Pulmonary artery endothelial cell (primary cell): Measurements from ENCODE around the gene B3GALT6. TPM values are rescaled to one million over a fixed set of nuclear protein-coding genes. Genes with fewer than 3 reads are reported as not detected.

Experiments
- DNase-seq: peaks from one replicate; pipeline ENCODE4 v3.0.0-alpha.2; 2011; ENCODE audit warnings: low read depth, low spot score
- total RNA-seq: library from RNA; depleted of rRNA; stranded (reverse); fragments of >200 nt; gene quantifications from 2 replicates; pipeline ENCODE4 v1.2.3, GENCODE V29; 2014

Gene B3GALT6
- total RNA-seq, 1 donor from 2014 or later: 31.5 TPM

DNA sequence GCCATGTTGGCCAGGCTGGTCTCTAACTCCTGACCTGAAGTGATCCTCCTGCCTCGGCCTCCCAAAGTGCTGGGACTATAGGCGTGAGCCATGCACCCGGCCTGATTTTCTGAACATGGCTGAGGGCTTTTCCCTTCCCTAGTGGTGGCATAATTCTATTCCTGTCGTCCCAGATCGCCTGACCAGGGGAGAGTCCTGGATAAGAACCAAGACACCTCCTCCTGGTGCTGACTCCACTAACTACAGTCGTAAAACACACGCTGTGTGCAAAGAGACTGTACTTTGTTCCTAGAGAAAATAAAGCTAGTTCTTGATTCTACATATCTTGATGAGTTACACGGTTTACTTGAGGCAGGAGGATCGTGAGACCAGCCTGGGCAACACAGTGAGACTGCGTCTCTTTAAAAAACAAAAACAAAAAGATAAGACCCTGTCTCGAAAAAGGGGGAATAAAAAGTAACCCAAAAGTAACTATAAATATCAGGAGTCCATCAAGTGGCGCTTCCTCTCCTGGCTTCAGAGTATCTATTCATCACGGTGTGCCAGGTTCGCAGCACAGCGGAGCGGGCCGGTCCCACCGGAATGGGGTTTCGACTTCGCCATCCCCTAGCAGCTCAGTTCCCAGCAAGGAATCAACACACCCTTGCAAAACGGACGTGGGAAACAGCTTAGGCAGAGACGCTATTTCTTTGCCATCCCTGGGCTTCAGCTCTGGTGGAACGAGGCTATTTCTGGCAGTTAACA lies 1.2 kb upstream of the B3GALT6 start:
- peak; percentile 30 for DNase-seq

DNA sequence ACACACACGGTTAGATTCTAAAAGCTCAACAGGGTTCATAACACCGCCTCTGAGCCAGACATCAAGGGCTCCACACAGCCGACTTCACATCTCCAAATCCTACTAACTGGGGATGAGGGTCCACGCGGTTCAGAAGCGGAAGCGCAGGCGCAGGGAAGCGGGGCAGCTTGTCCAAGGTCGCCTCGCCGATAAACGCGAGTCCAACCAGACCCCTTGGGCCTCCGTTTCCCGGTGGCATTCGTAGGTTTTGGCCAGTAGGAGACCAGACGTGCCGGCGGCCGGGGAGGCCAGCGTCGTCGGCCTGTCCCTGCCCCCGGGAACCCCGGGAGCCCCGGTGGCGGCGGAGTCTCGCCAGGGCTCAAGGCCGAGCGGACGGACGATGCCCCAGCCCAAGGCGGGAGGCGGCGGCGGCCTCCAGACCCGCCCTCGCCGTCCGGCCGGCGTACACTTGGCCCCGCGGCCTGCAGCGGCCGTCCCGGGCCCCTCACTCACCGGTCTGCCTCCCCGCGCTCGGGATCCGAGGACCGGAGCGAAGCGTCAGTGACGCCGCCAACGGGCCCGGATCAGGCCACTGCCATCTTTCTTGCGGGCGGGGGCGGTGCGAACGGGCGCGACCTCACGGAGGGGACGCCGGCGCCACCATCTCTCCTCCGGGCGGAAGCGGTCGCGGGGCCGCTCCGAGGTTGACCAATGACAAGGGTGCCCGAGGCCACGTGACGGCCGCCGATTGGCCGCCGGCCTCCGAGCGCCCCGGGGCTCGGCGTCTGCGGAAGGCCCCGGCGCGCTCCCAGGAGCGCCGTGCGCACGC lies 433 bp upstream of the B3GALT6 start, which contains the start of gene SDF4:
TSS of gene SDF4 (minus strand) at position 602 of the 808 bp plus-strand sequence. CDS start 3,229 bp downstream, outside the sequence.
- peak; percentile 82 for DNase-seq

DNA sequence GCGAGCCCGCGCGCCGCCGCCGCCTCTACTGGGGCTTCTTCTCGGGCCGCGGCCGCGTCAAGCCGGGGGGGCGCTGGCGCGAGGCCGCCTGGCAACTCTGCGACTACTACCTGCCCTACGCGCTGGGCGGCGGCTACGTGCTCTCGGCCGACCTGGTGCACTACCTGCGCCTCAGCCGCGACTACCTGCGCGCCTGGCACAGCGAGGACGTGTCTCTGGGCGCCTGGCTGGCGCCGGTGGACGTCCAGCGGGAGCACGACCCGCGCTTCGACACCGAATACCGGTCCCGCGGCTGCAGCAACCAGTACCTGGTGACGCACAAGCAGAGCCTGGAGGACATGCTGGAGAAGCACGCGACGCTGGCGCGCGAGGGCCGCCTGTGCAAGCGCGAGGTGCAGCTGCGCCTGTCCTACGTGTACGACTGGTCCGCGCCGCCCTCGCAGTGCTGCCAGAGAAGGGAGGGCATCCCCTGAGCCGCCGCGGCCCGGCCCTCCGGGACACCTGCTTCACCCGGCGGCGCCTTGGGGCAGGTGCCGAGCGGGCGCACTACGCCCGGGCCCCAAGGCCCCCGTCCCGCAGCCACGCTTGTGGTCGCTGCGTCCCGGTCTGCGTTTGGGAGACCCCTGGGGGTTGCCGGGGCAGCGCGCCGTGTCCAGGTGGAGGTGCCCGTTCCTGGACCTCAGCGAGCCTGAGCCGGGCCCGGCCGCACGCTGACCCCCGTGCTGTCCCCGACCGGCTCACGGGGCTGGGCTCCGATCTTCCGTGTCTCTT lies 944 bp downstream of the B3GALT6 start:
- DNase-seq: no peak

DNA sequence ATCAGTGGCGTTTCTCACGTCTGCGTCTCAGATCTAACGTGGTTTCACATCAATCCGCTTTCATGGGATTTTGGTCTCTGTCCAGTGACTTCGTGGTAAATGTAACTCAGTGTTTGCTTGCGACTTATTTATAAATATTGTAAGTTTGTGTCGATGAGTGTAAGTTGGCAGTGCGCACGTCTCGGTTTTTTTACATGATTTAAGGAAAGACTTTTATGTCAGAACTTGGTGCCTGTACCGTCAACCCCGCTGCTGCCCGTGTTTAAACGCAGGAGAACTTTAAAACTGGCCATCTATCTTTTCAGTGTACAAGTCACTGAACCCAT lies 1.5 kb downstream of the B3GALT6 start:
- DNase-seq: no peak

DNA sequence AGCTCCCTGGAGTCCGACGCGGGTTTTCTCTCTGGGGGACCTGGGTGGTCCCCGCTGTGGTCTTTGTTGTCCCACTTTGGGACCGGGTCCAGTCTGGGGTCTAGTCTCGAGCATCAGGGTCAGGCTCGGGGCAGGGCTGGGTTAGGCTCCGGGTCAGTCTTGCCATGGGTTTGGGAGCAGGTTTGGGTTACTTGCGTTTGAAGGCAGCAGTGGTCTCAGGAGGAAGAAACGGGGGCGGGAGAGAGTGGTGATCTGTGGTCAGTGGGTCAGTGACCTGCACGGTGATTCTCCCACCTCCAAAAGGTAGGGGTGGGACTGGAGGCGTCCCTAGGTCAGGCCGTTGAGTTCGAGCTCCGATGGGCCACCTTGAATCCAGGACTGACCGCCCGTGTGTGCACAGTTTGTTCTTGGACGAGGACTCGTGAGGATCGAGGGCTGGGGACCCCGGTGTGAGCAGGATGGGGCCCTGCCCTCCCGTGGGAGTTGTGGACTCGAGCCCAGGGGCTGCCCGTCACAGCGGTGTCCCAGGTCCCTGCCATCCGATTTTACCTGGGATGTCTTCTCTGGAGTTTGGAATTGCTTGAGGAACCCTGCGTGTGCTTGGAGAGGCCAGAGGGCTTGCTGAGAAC lies 2.3 kb downstream of the B3GALT6 start:
- no peak for DNase-seq

DNA sequence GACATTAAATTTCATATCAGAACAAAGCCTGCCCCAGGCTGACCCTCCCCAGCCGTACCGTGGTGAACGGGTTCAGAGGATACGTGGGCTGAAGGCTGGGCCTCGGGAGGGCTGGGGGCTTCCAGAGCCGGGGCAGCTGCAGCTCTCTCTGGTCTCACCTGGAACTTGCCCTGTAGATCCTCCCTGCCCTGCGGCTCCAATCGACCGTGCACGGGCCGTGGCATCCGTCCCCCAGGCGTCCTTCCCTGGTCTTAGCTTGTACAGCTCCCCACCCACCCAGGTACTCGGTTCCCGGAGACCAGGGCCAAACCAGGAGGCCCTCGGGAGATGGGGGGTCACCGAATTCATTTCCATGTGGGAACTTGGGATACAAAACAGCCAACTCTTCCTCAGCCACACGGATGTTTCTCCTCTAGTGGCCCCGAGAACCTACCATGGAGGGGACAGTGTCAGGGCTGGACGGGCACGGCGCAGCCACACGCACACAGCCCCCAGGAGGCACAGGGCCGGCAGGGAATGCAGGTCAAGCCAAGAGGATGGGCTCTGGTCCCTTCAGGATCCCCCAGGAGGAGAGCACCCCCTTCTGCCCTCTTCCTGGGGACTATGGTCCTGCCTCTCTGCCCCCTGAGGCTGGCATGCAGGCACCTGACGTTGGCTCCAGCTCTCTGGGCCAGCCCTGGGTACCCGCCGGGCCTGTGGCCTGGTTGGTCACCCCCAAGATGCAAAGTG lies 3.1 kb downstream of the B3GALT6 start:
- DNase-seq: no peak

DNA sequence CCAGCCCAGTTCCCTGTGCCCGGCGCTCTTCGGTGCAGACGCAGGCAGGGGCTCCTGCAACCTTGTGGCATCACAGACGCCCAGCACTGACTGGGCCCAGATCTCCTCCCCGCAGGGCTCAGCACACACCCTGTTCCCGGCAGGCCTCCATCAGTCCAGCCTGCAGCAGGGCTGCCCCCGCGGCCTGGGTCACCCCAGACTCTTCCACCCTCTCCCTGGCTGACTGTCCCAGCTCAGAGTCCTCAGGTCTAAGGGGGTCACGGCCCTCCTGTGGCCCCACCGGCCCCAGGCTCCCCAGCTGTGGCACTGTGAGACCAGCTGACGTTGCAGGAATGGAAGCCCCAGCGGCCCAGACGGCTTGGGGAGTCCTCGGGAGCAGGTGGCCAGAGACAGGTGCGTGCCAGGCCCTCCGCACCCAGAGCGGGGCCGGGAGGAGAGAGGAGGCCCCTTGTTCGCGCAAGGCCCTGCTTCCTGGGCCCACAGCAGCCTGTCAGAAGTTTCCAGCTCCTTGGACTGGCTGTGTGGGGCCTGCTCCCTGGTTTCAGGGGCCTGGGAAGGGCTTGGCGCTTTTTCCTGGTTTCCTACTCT lies 4.2 kb downstream of the B3GALT6 start:
- no peak for DNase-seq

DNA sequence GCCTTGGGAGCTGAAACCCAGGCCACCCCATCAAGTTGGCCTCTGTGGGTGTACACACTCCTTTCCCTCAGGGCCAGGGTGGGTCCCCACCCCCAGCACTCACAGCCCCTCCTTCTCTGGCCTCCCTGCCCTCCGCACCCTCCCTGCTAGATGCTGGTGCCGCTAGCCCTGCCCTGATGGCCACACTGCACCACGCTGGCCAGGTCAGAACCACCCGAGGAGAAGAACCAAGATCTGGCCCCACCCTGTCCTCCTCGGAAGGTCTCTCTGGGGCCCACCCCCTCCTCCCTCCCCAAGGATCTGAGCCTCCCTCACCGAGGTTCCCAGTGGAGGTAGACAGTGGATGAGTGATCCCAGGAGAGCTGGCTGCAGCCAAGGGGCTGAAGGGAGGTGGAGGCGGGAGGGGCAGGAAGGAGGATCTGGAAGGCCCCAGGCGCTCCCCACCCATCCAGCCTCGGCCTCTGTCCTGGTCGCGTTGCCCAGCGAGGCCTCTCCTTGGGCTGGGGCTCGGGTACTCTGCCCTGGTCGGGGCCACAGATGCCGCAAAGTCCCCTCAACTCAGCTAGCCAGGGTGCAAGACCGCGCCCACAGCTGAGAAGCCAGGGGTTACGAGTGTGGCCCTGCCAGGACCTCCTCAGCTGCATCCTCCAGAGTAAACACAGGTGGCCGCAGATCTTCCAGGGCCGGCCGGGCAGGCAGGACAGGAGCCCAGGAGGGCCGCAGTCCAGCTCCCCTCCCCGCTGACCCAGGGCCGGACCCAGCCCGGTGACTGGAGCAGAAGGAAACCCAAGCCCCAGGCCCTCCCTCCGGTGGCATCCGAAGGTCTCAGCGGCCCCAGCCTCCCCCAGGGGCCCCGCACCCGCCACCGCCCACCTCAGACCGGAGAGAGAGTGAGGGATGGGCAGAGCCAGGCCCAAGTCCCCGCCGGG lies 5.2 kb downstream of the B3GALT6 start:
- DNase-seq: no peak

DNA sequence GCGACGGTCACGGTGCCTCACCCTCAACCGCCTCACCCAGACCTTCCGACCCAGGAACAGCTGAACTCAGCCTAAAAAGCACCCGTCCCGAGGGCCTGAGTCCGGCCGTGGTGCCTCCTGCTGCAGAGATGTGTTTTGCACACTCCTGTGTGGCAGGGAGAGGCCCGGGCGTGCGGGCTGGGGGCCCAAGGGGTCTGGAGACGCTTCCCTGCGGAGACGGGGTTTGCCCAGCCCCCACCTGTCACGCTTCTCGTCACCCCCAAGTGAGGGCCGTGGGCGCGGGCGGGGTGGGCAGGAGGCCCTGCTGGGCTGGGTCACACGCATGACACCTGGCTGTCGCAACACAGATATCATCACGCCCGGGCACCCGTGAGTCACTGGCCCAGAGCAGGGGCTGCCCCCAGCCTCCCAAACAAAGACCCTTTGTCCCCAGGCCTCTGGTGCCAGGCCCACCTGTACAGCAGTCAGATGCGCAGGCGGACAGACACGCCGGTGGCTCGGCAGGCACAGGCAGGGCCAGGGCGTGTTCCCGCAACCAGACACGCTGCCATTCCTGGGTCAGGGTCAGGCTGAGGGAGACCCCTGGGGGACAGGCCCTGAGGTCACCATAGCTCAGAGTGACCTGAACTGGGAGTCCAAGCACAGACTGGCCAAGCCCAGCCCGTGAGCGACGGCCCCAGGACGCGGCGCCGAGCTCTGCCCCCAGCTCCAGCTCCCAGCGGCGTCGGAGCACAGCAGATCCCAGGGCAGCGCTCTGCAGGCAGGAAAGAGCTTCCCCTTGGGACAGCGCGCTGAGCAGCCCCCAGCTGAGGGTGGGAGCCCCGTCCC lies 6.1 kb downstream of the B3GALT6 start:
- no peak for DNase-seq

DNA sequence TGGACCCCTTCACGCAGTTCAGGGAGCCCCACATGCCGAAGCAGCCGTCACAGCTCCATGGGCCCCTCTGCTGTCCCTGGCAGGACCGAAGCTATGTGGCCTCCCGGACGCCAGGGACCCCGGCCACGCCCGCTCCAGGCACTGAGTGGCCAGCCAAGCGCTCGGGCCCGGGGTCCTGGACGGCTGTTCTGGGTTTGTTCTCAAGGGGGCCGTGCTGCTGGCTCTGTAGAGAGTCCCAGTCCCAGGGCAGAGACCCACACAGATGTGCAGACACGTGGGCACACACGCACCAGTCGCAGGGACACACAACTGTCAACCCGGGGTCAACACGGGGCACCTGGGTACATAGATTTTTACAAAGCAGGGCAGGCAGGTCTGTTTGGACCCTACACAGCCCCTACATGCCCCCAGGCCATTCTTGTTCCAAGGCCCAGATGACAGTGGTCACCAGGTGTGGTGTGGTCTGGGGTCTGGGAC lies 6.7 kb downstream of the B3GALT6 start:
- DNase-seq: no peak

DNA sequence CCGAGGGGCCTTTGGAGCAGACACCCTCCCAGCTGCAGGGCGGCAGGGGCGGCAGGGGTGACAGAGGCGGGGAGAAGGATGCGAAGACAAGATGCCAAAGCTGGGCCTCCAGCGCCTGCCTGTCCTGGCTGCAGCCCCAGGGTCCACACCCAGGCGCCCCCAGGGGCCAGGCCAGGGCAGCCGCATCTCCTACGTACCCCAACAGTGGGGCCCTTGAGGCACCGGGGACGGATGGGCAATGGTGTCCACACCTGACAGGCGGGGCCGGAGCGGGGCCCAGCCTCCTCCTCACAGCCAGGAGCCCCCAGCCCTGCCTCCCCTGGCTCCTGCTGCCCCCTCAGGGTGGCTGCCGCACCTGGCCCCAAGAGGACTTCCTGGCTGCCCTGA lies 7.2 kb downstream of the B3GALT6 start:
- DNase-seq: no peak

DNA sequence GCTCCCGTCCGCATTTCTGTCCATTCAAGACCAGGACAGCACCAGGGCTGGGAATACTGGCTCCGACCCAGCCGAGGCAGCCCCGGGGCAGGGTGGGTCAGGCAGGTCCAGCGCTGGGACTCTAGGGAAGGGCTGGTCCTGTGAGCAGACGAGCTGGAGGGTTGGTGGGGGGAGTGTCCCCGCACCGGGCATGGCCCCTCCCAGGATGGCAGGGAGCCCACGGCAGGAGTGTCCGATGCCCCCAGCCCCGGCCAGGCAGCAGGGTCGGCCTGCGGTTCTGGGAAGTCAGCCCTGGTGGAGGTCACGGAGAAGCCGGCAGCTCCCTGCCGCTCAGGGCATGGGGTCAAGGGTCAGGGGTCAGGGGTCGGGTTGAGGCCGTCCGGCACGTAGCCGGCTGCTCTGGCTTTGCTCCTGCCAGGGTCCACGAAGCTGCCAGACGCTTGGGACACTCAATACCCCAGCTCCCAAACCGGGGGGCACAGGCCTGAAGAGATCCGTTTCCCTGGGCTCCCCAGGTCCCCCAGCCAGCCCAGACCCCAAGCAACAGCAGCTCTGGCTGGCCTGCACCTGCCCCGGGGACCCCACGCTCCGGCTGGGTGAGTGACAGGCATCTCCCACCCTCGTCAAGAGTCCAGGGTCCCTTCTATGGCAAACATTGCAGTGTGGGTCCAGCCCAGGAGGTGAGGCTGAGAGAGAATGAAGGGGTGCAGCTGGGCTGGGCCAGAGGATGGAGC lies 7.7 kb downstream of the B3GALT6 start:
- no peak for DNase-seq

DNA sequence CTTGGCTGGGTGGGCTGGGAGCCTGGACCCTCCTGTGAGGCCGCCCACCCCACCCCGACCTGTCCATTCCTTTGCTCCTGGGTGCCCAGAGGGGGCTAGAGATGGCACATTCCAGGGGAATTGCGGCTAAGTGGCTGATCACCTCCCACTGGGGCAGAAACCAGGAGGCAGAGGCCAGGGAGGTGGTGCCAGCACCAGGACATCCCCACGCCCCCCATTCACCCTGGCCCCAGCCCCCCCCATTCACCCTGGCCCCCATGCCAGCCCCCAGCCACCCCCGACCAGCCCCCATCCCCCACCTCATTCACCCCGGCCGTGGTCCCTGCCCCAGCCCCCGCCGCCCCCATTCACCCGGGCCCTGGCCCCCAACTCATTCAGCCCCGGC lies 8.3 kb downstream of the B3GALT6 start:
- DNase-seq: no peak

DNA sequence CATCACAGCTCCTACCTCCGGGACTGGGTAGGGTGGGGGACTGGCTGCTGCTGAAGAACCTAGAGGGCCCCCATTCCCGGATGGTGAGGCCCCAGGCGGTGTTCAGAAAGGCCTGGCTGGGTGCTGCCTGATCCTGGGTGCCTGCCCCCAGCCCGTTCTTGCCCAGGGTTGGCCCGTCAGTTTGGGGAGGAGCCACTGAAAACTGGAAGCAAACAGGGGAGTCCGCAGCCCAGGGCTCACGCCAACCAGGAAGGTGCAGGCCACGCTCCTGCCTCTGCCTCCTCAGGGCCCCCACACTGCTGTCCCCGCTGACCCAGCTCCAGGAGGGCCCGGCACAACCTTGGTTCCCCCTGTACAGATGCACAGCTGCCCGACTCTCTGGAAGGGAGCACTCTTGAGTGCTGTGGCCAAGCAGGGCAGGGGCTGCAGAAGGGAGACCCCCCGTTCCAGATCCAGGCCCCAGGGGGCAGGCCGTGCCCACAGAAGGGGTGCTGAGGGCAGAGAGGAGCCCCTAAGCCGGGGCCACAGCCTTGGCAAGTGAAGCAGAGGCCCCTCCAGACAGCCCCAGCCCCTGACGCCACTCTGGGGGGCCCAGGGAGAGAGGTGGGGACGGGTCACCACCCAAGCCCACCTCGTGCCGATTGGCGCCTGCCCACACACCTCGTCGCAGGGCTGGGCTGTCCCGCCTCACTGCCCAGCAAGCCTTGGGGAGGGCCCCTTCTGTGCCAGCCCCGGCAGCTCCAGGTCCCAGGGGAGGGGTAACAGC lies 9.0 kb downstream of the B3GALT6 start:
- no peak for DNase-seq

DNA sequence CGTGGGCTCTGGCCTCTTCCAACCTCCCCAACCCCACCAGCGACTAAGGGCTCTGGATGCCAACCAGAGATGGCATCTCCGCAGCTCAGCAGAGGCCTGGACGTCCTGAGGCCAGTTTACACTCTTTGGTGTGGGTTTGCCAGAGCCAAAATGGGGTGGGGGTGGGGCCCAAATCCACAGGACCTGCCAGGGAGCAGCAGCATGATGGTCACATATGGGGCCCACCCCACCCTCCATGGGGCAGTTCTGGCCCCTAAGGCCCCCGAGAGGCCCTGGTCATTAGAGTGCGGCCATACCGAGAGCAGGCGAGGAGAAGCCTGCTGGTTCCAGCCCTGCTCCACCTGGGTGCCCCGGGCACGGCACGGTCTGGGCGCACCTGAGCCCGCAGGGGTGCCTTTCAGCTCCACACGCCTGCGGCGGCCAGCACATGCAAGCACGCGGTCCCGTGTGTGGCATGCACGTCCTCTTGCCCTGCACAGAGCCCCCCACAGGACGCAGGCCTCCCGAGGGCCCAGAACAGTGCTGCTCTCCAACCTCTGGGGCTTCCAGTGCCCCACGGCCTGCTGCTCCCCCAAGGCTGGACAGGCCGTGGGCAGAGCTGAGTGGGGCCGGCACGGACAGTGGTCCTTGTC lies 9.7 kb downstream of the B3GALT6 start:
- no peak for DNase-seq

DNA sequence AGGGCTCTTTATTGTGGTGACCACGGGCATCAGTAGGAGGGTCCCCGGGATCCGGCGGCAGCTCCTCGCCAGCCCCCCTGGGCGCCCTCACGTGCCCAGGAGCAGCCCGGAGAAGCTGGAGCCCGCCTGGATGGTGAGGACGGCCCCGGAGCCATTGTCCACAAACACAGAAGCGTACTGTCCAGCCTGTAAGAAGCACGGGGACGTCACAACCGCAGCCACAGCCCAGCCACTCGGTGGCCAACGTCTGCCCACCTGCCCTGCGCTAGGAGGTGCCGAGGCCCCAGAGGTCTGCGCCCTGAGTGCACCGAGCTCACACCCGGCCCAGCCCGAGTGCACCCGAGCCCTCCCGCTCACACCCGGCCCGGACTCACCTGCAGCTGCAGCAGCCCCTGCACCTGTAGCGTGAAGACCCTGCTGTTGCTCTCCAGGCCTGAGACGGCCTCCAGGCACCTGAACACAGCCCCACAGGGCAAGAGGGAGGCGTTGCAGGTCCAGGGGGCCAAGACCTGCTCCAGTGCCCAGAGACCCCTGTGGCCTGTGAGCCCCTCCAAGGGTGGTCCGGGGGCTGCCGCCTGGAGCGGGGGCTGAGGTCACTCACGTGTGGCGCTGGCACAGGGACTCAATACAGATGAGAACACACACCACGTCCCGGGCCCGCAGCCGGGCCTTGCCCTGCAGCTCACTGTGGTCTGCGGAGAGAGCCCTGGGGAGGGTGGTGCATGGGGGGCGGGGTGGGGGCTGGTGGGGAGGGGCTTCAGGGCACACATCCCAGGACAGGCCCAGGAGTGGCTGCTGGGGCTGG lies 10.6 kb downstream of the B3GALT6 start:
- DNase-seq: no peak
